Smooth muscle cell of the brain vasculature (primary cell): ENCODE results near the gene OAF.

ENCODE experiments used
- DNase-seq: peaks from one replicate; pipeline ENCODE4 v3.0.0-alpha.2; 2012; ENCODE audit warnings: low read depth, low spot score

Gene OAF

GRCh38 chr11:120221115-120221752, 10.4 kb downstream of the OAF start:
- no peak for DNase-seq

DNA sequence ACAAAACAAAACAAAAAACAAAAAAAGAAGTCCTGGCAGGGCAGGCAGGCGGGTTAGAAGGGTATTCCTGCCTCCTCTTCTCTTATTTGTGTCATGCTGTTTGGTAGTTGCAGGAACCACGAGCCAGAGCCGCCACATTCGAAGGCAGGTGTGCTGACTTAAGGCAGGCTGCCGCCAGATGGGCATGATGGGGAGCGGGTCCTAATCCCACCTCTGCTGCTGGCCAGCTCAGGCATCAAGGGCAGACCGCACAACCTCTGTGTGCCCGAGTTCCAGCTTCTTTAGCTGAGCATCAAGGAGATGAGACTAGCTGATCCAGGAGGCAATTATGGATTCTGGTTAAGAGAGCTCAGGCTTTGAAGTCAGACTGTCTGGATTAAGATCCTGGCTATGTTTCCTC, 12.1 kb downstream of the OAF start:
- no peak for DNase-seq

DNA sequence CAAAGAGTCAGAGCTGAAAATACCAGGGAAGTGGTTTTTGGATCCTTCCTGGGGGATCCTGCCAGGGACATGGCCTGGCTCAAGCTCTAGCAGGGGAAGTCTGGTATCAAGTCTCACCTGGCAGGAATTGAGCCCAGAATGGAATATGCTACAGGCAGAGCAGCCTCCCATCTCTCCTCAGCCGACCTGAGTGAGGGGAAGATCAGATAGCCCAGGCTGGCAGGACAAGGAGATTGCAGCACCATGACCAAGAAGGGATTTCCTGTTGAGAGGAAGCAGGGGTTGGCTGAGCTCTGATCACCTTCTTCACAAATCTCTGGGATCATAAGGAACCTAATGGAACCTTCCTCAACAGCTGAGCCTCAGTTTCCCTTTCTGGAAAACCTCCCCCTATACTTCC, 13.0 kb downstream of the OAF start:
- DNase-seq = no peak

DNA sequence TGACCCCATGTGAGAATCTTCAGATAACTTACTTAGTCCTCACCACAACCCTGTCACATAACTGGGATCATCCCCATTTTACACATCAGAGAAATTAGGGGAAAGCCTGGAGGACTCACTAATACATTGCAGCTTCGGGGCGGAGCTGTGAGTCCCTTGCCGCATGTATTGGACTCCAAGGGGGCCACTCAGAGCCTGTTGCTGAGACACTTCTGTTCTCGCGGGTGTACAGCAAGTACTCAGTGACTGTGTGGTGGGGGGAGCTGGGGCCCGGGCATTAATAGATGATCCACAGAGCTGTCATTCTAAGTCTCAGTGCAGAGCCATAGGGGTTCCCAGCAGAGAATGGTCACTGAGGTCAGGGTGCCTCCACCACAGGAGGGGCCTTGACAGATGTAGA, 13.5 kb downstream of the OAF start:
- no peak for DNase-seq

DNA sequence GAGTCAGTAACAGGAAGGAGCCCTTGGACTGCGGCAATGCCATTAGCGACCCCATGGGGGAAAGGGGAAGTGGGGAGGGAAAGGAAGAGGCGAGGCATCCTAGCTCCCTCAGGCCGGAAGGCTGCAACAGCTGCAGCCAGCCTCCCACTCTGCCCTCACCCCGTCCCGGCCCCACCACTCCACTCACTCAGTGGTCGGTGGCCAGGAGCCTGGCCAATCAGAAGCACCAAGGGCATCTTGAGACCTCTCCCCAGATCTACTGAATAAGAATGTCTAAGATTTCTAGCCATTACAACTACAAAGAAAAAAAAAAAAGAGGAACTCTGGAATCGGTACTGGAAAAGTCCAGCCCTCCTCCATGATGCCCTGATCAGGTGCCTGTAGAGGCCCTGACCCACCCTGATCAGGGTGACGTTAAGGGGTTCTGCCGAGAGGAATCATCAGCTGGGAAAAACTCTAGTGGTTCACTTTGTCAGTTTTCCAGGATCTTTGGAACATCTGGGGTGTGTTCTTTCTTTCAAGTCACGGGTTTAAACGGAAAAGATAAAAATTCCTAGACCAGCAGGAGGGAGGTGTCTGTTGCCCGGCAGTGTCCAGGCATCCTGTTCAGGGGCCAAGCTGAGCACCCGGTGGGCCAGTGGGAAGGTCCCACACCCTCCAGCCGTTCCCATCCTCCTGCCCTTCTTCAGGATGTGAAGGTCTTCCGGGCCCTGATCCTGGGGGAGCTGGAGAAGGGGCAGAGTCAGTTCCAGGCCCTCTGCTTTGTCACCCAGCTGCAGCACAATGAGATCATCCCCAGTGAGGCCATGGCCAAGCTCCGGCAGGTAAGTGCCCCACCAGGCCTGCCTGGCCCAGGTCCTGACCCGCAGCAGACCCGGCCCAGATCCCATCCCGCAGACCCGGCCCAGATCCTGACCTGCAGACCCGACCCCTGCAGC, 14.4 kb downstream of the OAF start:
- DNase-seq = peak; percentile 40

DNA sequence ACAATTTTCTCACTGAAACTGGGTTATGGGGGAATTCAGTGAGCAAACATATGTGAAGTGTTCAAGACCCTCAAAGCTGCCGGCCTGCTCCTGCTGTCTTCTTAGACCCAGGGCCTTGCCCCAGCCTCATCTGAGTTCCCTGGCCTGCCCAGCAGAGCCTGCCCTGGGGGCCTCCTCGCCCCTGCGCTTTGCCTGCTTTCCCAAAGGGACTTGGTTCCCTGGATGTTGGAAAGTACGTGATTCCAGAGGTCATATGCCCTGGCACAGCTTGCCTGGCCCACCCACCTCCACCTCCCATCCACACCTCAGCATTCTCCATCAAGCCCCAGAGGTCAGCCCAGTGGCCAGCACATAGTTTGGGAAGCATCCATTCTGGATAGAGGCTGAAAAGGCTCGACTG, 15.4 kb downstream of the OAF start:
- no peak for DNase-seq

DNA sequence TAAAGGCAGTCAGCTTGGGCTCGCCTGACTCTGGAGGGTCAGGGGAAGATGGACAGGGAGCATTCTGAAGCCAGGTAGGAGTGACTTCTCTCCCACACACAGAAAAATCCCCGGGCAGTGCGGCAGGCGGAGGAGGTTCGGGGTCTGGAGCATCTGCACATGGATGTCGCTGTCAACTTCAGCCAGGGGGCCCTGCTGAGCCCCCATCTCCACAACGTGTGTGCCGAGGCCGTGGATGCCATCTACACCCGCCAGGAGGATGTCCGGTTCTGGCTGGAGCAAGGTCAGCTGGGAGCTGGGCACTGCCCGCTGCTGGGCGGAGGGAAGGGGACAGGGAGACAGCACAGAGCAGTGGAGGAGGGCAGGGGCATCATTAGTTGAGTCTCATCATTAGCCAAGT, 15.9 kb downstream of the OAF start:
- no peak for DNase-seq

DNA sequence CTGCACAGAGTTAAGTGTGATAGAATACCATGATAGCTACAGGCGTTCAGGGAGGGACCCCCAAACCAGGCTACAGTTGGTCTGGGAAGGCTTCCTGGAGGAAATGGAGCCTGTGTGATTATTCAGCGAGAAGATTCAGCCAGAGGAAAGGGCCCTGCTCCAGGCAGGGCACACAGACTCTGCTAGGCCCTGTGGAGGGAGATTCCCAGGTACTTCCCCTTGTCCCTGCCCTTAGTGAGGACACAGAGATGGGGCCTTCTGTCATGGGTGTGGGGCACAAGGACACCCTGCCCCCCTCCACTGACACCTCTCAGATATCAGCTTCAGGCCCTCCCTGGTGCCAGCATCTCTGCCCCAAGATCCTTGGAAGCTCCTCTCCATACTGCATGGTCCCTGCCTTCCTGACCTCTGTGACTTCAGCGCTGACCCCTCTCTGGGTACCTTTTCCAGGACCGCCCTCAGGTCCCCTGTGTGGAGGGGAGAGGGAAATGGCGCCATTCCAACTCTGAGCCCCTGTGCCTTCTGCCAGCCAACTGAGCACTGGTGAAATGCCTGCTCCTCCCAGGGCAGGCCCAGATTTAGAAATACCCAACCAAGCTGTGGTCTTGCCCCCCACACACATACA, 16.5 kb downstream of the OAF start:
- DNase-seq = no peak

GRCh38 chr11:120228794-120229384, 18.1 kb downstream of the OAF start:
- DNase-seq = no peak

- no peak for DNase-seq
Measured at GRCh38 chr11:120229451-120230424, 18.9 kb downstream of the OAF start.

- DNase-seq = no peak
Measured at GRCh38 chr11:120230433-120231071, 19.7 kb downstream of the OAF start.

DNA sequence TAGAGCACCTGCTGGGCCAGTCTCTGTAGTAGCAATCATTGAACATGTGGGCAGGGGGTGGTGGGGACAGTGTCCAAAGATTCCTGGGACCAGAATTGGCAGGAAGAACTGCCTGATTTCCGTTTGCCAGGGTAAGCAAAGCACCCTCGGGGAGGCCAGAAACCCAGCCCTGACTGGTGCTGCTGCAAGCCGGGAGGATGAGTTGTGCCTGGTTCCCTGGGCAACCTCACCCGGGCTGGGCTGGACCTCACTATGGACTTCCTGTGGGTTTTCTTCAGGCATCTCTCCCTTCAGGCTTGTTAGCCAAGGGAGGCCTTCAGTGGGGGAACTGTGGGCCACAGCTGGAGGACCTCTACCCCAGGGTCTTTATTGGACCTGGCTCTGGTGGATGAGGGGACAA, 21.1 kb downstream of the OAF start:
- DNase-seq = no peak

DNA sequence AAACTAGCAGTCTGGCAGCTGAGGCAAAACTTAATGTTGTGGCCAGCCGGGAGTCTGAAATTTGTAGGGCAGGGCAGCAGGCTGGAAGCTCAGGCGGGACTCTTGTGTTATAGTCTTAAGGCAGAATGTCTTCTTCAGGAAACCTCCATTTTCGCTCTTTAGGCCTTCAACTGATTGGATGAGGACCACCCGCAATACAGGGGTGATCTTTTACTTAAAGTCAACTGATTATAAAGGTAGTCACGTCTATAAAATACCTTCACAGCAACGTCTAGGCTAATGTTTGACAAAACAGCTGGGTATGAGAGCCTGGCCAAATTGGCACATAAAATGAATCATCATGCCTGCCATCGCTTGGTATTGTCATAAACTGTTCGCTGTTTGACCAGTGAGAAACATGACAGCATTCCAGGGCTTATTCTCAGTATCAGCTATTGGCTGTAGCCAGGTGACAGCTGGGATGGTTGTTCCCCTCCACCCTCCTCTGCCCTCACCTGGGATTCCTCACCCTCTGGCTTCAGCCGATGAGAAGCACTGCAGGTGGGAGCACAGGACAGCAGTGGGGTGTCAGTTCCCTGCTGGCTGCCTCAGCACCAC, 22.5 kb downstream of the OAF start:
- no peak for DNase-seq

GRCh38 chr11:120235024-120235628, 24.3 kb downstream of the OAF start:
- DNase-seq = no peak

GRCh38 chr11:120236169-120237107, 25.6 kb downstream of the OAF start:
- DNase-seq = no peak

GRCh38 chr11:120238968-120239620, 28.3 kb downstream of the OAF start:
- DNase-seq = no peak

DNA sequence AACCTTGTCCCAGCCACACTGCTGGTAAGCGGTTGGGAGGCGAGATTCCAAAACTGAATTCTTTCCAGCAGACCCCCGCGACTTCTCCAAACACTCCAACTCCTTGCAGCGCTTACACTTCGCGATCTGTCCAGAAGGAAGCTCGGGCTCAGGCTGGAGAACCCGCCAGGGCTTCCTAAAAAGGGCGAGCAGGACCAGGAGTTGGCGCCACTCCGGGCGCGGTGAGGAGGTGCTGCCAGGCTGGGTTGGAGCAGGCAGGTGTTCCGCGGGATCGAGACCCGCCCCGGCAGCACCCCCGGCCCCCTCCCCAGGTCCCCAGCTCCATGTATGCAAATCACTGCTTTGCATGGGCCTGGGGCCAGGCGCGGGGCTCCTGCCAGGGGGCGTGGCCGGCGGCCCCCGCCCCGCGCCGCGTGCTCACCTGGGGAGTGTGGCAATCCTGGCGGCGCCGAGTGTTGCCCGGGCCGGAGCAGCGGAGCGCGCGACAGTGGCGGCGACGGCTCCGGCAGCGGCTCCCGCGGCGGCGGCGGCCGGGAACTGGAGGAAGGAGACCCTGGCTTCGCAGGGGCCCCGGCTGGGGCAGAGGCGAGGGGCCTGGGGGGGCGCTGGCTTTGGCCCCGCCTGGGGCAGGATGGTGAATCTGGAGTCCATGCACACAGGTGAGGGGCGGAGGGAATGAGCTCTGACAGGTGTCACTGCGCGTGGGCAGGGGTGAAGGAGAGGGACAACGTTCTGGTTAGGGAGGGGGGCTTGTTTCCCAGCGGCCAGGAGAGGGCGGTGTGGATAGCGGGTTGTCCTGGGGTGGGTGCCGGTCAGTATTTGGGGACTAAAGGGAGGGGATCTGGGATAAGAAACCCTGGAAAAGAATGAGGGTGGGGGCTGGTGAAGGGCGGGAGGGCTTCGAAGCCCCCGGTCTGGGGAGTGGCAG, 29.1 kb downstream of the OAF start, which contains the start of gene POU2F3:
TSS of gene POU2F3 (plus strand) at position 428 of the 928 bp plus-strand sequence. CDS start at position 632, 204 bp downstream.
- no peak for DNase-seq
